ENCODE measurements around the gene DRD2.

DNA sequence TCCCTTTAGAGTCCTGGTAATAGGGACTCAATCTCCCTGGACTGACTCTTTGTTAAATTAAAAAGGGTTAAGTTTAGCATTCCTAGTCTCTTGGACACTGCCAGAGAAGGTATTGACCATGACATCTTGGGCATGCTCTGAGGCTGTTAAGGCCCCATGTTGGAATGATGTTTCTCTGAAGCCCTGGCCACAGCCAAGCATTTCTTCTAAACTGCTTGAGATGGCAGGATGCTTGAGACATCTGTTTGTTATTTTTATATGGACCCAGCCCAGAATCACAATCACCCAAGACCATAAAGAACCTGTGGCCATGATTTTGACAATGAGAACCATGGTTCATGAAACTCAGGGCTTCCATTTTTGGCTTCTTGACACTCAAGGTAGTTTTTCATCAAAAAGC, 93.1 kb downstream of the DRD2 start:
- no peak for TF ChIP-seq POLR2A (IDR thresholded peaks at IDR 0.05)
- no peak for TF ChIP-seq POLR2AphosphoS5 (IDR thresholded peaks at IDR 0.05)

All from spleen (tissue), 3 donors.